GM19372 (cell line): ENCODE data around the gene KANSL1.

Experiments
- ATAC-seq: cut with Tn5 transposase; IDR thresholded peaks from one replicate; pipeline ENCODE4 v1.9.1; 2021; ENCODE audit warnings: mild to moderate bottlenecking, low read depth, moderate library complexity; ENCODE audit not compliant: unreplicated experiment

The KANSL1 gene

DNA sequence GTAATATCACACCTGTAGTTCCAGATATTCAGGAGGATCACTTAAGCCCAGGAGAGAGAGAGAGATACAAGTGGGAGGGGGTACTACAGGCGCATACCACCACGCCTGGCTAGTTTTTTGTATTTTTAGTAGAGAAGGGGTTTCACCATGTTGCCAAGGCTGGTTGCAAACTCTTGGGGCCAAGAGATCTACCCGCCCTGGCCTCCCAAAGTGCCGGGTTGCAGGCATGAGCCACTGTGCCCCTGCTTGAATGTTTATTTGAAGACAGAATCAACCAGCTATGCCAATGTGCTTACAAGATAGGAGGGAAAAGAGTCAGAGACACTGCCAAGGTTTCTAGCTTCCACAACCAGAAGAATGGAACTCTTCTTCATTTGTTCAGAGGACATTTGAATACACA, 106.4 kb downstream of the KANSL1 start:
- ATAC-seq = no peak

DNA sequence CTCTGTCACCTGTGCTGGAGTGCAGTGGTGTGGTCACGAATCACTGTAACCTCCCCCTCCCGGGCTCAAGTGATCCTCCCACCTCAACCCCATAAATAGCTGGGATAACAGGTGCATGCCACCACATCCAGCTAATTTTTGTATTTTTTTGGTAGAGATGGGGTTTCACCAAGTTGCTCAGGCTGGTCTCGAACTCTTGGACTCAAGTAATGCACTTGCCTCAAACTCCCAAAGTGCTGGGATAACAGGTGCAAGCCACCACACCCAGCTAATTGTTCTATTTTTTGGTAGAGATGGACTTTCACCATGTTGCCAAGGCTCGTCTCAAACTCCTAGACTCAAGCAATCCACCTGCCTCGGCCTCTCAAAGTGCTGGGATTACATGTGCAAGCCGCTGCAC, 107.7 kb downstream of the KANSL1 start:
- no peak for ATAC-seq

DNA sequence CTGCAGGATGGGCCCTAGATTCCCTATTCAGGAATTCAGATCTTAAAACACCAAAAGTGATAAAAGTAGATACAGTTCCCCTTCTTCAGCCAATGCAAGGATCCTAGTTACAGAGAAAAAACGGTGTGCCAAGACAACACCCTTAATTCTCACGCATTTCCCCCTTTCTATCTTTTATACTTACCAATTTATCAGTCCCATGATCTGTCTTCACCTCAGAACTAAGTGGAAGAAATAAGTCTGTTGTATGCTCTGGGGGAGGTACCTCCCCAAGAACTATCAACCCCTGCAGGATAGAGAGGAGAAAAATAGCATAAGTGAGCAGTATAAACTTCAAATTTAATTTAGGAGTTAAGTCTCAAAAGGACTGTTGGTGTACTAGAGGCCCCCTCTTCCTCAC, 111.0 kb downstream of the KANSL1 start:
- no peak for ATAC-seq

DNA sequence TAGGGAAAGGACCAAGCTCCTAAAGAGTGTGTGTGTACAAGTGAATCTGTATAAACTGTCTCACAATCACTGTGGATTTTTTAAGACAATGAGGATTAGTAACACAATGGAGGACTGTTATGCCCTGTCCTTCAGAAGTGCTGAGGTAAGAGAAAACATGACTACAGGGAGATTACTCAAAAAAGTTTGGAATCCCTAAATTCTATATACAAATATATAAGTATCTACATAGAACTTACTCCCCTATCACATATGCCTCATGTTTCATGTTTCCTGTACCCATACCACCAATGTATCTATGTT, 112.3 kb downstream of the KANSL1 start:
- ATAC-seq = no peak

DNA sequence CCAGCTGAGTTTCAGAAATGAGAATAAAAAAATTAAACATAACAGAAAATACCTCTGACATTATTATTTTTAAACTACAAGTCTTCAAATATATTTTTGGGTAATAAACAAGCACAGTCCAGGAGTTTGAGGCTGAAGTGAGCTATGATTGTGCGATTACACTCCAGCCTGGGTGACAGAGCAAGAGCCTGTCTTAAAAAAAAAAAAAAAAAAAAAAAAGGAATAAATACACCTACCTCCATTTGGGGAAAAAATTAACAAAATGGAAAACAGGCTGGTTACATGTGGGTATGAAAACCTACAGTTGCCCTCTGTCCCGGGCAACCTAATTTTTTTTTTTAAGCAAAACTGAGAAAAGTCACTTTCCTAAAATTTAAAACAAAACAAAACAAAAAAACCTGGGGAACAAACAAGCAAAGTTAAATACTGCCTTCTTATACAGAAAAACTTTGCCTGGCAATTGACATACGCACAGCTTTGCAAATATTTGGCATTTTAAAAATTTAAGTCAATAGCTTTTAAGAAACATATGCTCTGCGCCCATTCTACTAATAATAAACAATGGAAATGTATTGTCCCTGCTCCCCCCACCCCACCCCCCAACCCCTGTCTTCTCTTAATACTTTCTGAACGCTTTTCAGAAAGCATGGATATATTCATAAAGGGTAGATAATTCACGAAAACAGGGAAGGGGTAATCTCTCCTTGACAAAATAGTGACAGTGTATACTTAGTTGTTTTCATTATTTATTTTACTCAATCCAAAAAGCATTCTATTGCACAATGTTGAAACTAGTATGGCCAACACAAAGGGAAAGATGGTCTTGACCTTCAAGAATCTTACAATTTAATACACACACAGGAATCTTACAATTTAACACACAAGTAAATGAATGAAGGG, 112.9 kb downstream of the KANSL1 start:
- no peak for ATAC-seq

DNA sequence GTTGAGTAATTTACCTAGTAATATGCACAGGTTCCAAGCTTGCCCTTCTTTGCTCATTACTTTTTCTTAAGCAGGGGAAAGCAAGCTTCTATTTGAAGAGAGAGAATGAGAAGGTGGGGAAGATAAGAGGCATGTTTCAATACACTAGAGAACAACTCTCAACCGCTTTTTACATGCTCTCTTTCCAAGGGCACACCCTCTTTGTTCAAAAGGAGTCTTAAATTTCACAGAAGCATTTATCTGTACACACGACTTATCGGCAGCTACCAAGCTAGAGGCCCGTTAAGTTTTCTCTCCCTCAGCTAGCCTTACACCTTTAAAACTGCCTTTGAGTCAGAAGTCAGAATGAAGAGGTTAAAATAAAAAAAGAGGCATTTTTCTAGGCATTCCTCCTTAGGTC, 114.6 kb downstream of the KANSL1 start:
- no peak for ATAC-seq

DNA sequence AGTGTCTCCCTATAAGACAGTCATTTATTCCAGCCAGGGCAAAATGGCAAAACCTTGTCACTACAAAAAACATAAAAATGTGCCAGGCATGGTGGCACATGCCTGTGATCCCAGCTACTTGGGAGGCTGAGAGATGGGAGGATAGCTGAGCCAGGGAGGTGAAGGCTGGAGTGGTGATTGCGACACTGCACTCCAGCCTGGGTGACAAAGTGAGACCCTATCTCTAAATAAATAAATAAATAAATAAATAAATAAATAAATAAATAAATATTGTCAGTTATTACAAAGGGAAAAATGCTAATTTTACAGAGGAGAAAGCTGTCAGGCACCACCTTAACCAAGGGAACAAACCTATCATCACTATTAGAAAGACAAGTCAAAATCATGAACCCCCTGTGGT, 118.7 kb downstream of the KANSL1 start:
- no peak for ATAC-seq

DNA sequence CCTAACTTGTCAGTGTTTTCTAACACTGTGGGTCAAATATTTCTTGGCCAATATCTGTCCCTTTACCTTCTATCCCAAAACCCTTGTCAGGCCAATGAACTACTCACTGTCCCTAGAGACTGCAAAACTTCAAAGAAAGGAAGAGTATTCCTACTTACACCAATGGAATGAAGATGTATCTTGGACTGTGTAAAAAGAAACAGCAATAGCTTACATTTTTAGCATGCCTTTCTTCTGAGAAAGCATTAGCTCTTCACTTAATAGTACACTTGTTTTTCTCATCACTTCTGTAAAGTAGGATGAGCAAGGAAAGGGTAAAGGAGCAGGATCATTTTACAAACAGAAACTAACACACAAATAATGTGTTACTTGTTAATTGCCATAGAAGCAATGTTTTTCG, 120.2 kb downstream of the KANSL1 start:
- ATAC-seq = no peak

DNA sequence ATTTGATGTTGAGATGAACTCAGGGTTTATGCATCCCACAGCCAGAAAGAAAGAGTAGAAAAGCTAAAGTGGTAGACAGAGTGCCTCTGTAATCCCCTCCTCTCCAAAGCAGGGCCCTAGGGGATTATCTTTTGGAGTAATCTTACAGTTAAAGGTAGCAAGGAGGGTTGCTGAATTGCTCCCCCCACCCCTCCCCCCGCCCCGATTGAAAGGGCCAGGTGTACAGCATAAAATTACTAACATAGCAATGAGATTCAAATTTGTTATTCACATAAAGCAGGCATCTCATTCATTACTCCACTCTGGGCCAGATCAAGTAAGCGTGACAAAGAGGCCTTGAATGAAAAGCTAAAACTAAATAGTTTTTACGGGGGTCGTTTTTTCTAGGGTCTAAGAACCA, 121.4 kb downstream of the KANSL1 start:
- no peak for ATAC-seq

DNA sequence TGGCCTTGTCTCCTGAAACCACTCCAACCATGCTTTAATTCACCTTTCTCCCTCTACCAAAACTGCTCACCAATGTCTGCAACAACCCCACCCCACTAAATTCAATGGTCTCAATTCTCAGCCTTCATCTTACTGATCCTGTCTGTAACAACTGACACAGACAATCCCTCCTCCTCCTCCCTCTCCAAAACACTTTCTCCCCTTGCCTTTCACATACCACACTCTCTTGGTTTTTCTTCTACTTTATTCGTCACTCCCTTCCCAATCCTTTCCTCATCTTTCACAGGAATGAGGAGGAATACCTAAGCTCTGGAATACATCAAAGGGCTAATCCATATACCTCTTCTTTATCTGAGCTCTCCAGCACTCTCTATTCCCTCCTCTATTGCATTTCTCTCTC, 128.8 kb downstream of the KANSL1 start:
- ATAC-seq = no peak

DNA sequence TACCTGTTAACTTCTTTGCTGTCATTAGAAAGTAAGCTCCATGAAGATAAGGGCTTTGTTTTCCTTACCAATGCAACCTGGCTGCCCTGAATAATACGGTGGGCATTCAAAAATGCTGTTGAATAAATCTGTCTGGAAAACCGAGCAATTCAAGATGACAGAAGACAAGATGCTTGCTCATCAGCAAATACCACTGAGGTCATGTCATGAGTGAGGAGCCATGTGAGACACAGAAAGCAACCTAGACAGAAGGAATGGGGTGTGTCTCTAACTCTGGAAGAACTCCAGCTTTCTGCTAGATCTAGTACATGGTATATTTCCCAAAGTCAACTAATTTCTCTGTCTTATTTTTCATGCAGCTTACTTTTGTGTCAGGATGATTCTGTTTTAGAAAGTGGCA, 130.0 kb downstream of the KANSL1 start:
- no peak for ATAC-seq

DNA sequence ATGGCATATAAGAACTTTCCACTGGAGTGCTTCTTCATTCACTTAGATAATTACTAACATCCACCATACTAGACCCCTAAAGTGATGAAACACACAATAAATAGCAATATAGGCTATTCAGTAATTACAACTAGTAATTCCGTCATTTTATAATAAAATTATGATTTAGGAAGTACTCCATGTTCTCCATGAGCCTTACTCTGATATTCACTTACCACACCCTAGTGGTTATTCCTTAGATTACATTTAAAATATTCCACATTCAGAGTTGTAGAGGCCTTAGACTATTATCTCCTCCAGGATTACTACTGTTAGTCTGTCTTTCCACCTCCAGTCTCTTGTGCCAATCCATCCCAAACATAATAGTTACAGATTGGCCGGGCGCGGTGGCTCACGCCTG, 131.8 kb downstream of the KANSL1 start:
- ATAC-seq = no peak

DNA sequence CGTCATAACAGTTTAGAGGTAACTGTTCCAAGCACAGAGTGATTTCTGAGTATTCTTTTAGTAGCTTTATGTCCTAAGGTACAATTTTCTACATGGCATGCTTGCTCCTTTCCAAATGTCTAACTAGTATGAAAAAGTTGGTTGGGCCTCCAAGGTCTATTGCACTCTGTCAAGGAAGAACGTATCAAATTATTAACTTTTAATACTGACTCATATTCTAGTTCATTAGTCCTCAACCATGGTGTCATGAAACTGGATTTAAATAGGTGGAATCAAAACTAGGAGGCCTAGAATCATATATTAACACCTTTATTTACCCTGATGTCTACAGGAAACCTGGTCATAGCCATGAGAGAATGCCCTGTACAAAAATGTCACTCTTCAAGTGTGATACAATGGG, 132.8 kb downstream of the KANSL1 start:
- no peak for ATAC-seq

DNA sequence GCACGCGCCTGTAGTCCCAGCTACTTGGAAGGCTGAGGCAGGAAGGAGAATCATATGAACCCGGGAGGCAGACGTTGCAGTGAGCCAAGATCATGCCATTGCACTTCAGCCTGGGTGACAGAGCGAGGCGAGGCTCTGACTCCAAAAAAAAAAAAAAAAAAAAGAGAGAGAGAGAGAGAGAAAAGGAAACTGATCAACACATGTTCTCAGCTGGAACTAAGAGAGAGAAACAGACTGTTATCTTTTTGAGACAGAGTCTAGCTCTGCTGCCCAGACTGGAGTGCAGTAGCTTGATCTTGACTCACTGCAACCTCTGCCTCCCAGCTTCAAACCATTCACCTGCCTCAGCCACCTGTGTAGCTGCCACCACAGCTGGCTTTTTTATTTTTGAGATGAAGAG, 133.7 kb downstream of the KANSL1 start:
- no peak for ATAC-seq

DNA sequence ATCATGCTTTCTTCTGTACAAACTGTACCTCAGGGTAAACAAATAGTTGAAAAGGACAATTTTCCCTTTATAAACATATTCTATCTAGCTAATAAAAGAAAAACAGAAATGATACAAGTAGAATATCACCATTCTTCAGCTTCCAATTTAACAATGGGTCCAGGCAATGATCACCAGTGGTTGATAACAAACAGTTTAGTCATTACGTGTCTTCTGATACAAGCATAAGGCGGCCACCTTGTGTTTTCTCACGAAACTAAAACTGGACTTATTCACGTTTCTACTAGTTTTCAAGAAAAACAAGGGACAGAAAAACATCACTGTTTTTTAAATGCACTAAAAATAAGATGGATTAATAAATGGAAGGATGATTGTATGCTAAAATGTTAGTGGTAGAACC, 135.9 kb downstream of the KANSL1 start:
- no peak for ATAC-seq

DNA sequence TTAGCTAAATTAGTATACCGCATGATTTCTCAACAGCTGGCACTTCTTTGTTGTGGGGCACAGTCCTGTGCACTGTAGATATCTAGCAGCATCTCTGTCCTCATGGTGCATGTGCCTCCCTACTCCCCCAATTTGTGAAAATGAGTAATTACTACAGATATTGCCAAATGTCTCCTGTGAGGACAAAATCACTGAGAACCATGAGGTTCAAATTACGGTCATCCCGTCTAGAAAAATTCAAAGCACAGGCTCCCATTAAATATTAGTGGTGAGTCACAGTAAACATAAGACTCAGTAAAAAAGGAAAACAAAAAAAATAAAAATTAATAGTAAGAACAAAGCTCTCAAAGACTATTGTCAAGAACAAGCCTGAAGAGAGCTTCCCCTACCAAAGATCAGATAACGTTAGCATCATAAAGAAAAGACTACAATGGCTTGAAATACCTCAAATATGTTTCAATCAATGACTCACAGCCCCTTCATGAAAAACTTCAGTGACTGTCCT, 136.4 kb downstream of the KANSL1 start:
- ATAC-seq = no peak

DNA sequence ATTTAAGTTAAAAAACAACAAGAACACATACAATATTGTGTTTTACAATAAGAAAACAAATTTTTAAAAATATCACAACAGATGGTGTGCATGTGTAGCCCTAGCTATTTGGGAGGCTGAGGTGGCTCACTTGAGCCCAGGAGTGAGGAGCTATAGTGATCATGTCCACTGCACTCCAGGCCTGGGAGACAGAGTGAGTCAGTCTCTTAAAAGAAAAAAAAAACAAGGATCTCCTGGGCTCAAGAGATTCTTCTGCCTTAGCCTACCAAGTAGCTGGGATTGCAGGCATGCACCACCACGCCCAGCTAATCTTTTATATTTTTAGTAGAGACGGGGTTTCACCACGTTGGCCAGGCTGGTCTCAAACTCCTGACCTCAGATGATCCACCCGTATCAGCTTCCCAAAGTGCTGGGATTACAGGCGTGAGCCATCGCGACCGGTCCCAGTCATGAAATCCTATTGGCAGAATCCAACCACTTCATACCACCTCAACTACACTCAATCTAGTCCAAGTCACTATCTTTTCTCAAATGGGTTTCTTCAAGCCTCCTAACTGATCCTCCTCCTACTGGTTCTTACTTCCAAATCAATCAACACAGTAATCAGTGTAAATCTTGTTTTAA, 139.2 kb downstream of the KANSL1 start:
- ATAC-seq = no peak

DNA sequence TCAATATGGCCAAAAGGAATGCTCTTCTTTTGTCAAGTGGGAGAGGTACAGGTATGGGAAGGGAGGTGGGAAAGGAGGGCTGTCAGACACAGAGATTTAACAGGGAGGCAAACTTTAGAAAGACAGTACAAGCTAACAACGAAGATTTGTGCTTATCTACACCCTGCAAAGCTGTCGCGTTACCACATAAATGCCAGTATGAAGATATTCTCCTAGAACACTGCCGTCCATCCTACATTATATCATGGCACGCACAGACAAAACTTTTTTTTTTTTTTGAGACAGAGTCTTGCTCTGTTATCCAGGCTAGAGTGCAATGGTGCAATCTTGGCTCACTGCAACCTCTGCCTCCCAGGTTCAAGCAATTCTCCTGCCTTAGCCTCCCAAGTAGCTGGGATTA, 143.6 kb downstream of the KANSL1 start:
- no peak for ATAC-seq

DNA sequence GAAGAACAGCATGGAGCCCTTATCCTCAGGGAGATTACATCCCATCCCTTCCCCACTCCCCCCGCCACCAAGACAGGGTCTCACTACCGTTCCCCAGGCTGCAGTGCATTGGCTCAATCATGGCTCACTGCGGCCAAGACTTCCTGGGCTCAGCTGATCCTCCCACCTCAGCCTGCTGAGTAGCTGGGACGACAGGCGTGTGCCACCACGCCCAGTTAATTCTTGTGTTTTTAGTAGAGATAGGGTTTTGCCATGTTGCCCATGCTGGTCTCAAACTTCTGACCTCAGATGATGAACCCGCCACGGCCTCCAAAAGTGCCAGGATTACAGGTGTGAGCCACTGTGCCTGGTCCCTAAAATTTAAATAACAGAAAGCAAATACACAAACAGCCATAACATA, 145.4 kb downstream of the KANSL1 start:
- no peak for ATAC-seq

DNA sequence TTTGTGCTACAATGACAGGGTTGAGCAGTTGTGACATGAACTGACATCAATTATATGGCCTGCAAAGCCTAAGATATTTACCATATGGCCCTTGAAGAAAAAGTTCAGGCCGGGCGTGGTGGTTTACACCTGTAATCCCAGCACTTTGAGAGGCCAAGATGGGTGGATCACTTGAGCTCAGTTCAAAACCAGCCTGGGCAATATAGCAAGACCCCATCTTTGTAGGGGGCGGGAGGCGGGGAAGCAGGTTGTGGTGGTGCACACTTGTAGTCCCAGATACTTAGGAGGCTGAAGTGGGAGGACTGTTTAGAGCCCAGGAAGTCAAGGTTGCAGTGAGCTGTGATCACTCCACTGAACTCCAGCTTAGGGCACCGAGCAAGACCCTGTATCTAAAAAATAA, 145.8 kb downstream of the KANSL1 start:
- no peak for ATAC-seq

DNA sequence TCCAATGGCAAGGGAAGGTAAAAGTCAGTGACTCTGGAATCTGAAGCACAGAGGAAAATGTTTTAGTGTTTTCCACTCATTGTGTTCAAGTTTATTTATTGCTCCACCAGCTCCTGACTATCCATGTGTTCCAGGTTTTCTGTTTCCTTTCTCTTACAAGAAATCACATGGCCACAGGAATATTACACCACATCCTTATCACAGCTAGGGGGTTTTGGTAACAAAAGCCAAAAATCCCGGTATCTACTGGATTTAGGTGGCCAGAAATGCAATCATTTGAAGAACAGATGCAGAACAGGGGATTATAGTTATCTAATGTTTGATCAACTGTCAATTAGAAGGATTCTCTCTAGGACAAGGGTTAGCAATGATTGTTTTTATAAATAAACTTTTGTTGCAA, 146.3 kb downstream of the KANSL1 start:
- no peak for ATAC-seq

DNA sequence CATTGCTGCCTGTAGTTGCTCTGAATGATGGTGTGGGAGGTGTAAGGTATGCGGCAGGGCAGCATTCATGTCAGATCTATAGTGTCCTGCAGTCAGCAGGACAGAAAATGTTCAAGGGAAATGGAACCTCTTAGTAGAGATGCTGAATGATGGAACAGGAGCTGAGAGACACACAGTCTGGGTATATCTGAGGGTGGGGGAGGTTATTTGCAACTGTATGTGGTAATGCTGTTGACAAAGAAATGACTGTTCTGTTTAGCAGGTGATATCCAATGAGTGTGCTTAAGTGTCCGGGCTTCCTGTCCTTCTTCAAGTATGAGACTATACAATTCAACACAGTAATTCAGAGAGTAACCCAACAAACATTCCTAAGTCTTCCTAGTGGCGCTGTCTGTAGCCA, 147.6 kb downstream of the KANSL1 start:
- ATAC-seq = no peak
